HG02943 (cell line): ENCODE data around the gene SPAG6.
A peak's percentile ranks its signal among the peaks of the same experiment; 100 is the strongest.
"Not testable (repeated sequence)": the region's sequence is repeated elsewhere in the genome, so short reads cannot be mapped to it uniquely, and the experiment has no call there.

Experiments
- ATAC-seq: cut with Tn5 transposase; IDR thresholded peaks from one replicate; pipeline ENCODE4 v1.9.1; 2021; ENCODE audit warnings: mild to moderate bottlenecking, low read depth, moderate library complexity; ENCODE audit not compliant: unreplicated experiment

The SPAG6 gene

DNA sequence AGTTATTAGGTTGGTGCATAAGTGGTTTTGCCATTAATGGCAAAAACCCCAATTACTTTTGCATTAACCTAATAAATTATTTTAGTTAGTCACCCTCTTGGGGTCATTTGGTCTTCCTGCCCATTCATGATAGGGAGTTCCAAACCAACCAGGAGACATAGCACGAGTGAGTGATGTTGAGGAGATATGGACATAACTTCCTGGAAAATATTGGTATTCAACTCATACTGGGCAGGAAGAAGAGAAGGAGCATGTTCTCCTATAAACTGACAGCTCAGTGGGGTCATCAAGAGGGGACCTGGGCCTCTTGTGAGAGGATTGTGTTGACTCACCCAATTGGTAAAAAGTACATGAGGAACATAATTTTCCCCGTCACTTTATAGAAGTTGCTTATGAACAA is 23.7 kb downstream of the SPAG6 start:
- ATAC-seq: no peak

DNA sequence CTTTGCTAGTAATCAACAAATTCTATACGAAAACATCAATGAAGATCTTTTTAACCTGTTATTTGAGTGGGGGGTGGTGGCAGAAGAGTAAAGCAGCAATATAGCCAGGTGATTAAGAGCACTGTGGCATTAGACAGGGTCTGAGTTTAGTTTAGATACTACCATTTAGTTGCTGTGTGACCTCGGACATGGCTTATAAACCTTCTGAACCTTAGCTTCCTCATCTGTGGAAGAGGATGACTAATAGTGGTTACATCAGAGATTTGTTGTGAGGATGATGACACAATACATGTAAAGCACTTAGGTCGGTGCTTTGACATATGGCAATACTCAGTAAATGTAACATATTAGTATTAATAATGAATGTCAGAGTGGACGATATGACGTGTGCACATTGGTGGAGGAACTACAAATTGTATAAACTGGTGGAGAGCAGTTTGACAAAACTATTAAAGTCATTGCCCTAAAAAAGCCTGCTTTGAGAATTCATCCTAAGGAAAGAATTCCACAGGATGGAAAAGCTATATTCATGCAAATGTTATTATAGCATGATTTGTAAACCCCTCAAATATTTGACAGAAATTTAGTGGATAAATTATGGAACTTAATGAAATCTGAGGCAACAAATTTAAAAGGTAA is 24.3 kb downstream of the SPAG6 start:
- ATAC-seq: no peak

DNA sequence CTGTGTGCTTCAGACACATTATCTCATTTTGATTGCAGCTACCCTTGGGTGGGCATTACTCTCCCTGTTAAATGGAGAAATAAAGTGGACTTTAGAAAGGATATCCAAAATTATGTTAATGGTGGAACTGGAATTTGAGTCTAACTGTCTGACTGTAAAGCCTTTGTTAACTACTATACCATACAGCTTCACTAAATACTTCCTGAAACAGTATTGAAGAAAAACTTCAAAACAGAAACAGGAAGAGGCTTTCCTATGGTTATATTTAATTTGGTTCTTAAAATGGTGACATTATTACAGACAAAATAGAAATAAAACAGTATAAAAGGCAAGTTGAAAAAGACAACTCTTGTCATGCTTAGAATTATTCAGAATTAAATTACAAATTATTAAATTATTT is 25.0 kb downstream of the SPAG6 start:
- no peak for ATAC-seq

DNA sequence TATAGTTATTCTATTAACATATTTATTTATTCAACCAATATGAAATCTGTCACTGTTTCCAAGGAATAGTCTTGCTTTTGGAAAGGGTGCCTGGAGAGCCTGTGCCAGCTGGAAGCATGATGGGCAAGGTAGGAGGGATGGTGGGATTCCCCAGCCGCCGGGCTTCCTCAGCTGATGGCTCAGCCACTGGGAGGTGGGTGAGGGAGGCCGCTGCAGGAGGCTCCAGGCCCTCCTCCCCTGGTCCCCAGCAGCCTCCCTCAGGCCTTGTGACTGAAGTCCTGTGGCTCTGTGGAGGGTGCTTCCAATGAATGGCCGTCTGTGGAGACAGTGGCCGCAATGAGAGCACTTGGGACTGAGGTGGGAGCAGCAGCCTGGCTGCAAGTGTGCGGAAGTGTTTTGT is 27.0 kb downstream of the SPAG6 start:
- ATAC-seq: no peak

DNA sequence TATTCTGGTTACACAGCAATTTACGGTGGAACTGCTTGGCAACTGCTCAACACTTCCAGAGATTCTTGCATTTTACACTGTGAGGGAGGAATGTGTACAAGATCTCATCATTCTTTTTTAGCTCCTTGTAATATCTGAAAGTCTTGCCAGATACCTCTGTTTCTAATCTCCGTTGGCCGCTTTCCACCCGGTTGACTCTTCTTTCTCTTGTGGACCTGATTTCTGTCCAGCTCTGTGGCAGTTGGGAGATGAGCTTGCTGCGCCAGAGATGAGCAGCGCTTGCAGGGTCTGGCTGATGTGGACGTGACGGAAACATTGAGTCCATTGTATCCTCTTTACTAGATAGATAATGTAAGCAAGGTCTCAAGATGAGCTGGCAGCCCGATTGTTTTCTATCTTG is 27.6 kb downstream of the SPAG6 start:
- ATAC-seq: no peak

DNA sequence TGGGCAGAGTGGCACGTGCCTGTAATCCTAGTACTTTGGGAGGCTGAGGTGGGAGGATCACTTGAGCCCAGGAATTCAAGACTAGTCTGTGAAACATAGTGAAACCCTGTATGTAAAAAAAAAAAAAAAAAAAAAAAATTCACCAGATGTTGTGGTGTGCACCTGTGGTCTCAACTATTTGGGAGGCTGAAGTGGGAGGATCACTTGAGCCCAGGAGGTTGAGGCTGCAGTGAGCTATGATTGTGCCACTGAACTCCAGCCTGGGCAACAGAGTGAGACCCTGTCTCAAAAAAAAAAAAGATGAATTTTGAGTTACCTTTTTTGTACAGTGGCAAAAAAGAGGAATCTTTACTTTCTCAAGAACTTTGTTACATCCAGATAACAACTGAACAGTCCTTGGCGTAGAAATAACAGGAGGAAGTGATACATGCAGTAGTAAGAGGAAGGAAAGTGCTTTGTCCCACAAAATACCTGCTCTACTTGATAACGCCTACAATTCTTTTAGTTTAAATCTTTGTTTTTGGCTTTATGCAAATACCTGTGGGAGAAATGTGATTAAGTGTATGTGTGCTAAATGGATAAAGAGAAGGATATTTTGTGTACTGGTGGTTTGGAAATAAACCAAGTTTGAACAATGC is 29.3 kb downstream of the SPAG6 start:
- ATAC-seq: no peak

DNA sequence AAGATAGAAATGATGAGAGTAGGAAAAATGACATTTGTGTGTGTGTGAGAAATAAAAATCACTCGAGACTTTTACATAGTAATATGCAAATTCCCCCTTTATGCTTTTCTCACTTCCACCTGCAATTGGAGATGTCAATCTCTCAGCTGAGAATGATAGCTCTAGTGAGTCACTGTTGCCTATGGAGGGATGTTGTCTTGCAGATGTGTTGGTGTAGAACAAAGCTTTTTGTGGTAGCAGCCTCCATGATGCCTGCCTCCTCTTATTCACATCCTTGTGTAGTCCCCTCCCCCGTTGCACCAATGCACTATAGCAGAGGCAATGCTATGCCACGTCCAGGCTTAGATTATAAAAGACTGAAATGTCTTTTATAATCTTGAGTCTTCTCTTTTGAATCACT is 33.8 kb downstream of the SPAG6 start:
- ATAC-seq: peak; percentile 37

DNA sequence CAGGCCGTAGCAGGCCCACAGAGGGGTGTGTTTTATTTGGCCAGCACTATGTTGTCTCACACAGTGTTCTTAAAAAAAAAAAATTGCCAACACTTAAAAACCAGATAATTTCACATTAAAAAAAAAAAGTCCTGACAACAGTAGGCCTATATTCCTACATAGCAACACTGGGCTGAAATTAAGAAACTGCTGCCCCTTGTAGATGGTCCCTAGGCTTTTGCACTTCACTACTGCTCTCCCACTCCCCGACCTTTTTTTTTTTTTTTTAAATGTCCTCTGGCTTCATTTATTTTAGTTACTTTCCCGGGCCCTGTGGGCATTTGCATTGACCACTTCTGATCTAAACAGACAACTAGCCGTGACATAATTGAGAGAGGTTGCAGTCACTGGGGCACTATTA is 36.0 kb downstream of the SPAG6 start:
- ATAC-seq: no peak

DNA sequence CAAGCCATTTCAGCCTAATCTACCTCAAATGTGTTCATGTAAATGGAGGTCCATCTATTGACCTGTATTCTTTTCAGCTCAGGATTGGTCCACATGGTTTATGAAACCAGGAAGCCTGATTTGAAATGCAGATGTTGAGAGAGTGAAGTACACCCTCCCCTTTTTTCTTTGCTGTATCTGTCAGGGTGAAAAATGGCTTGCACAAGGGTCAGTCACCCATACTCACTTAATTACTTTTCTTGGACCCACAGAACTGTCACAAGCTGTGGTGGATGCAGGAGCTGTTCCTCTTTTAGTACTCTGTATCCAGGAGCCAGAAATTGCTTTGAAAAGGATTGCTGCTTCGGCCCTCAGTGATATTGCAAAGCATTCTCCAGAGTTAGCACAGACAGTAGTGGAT is 41.2 kb downstream of the SPAG6 start:
- no peak for ATAC-seq

DNA sequence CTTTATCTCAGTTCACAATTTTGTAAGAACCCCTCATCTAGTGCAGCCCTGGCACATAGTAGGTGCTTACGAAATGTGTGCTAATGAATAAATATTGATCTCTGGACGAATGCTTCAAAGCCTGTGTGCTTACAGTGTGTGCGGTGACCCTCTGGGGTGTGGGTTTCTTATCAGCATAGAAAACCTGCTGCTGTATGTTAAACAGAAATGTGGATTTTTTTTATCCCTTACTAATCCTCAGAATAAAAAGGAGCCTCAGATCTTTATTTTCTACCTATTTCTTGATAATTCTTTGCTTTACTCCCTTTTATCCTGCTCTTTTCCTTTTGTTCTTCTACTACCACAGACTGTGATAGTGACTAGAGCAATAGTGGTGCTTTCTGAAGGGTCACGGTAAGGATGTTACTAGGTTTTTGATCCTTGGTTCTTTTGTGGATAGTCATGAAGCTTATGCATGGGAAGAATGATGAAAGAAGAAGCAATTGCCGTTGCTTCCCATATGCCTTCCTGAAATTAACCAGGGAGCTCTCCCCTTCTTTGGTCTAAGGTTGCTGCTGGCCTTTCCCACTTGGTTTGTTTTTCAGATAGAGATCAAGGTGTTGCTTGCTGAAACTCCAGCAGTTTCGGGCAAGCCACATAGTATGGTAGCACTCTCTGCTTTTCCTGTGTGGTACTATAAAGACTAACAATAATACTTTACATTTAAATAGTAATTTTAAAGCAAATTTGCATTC is 44.7 kb downstream of the SPAG6 start:
- ATAC-seq: no peak

DNA sequence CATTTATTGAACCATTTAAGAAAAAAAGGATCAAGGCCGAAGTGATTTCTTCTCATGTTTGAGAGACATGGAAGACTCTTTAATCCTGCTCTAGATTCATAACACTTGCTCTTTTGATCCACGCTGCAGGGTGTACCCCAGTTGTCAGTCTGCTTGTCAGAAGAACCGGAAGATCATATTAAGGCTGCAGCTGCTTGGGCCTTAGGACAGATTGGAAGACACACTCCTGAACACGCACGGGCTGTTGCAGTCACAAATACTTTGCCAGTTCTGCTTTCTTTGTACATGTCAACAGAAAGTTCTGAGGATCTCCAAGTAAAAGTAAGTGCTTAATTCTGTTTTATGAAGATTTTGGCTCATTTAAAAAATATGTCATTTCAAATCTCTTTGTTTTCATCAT is 46.3 kb downstream of the SPAG6 start:
- no peak for ATAC-seq

DNA sequence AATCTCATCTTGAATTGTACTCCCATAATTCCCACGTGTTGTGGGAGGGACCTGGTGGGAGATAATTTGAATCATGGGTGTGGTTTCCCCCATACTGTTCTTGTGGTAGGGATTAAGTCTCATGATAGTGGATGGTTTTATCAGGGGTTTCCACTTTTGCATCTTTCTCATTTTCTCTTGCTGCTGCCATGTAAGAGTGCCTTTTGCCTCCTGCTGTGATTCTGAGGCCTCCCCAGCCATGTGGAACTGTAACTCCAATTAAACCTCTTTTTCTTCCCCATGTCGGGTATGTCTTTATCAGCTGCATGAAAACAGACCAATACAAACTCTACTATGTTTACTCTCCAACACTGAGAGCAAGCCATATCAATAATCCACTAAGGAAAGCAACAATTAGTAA is 50.9 kb downstream of the SPAG6 start:
- not testable (repeated sequence) for ATAC-seq

DNA sequence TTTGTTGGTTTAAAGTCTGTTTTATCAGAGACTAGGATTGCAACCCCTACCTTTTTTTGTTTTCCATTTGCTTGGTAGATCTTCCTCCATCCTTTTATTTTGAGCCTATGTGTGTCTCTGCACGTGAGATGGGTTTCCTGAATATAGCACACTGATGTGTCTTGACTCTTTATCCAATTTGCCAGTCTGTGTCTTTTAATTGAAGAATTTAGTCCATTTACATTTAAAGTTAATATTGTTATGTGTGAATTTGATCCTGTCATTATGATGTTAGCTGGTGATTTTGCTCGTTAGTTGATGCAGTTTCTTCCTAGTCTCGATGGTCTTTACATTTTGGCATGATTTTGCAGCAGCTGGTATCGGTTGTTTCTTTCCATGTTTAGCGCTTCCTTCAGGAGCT is 61.6 kb downstream of the SPAG6 start:
- not testable (repeated sequence) for ATAC-seq

DNA sequence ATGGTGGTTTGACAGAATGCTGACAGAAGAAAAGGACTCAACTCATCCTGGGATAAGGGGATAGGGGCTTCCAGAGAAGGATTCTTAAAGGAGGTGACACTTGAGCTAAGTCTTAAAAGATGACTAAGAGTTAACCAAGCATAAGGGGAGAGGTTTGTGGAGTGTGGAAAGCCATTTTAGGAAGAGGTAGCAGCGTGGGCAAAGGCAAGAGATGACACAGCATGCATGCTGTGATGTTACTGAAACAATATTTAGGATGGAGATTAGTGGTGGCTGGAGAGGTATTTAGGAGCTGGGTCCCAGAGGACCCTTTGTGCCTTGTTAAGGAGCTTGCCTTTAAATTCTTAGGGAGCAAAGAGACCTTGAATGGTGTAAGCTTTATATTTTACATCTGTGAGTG is 65.1 kb downstream of the SPAG6 start:
- no peak for ATAC-seq

DNA sequence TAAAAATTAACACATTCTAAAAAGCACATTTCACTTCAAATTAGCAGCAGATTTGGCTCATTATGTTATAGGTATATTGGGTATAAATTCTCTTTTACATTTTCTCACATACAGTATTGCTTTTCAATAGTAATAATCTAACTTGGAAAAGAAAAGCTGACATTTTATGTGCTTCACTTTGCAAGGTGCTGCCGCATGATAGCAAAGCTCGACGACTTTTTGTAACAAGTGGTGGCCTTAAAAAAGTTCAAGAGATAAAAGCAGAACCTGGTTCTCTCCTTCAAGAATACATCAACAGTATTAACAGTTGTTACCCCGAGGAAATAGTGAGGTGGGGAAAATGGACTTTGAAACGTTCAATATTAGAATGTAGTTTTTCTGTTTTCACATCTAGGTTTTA is 65.5 kb downstream of the SPAG6 start:
- ATAC-seq: no peak

DNA sequence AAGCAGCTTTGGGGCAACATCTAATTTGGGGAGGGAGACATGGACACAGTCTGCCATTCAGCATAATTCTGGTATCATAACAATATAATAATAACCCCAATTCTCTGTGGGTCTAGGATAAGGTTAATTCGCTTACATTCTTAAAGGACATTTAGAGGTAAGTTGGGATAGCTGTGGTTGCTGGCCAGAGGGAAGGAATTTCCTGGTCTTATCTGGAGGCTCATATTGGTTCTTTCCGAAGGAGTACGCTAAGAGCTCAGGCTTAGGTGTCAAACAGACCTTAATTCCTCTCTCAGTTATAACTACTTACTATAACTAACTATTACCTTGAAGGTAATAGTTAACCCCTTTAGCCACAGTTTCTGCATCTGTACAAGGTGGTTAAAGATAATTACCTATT is 68.8 kb downstream of the SPAG6 start:
- ATAC-seq: no peak

DNA sequence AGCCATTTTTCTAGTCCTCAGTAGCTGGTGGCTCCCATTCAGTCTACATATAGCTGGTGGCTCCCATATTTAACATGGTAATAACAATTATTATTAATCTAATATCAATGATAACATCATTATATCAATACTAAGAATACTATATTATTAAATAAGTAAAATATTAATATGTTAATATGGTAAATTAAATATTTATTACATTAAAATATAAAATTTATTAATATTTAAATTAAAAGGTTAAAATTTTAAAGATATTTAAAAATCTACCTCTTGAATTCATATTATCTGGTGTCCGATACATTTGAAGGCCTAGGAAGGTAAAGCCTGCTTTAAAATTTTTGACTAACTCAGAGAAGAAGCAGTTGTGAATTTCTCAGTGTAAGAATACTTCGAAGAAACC is 69.8 kb downstream of the SPAG6 start:
- no peak for ATAC-seq

DNA sequence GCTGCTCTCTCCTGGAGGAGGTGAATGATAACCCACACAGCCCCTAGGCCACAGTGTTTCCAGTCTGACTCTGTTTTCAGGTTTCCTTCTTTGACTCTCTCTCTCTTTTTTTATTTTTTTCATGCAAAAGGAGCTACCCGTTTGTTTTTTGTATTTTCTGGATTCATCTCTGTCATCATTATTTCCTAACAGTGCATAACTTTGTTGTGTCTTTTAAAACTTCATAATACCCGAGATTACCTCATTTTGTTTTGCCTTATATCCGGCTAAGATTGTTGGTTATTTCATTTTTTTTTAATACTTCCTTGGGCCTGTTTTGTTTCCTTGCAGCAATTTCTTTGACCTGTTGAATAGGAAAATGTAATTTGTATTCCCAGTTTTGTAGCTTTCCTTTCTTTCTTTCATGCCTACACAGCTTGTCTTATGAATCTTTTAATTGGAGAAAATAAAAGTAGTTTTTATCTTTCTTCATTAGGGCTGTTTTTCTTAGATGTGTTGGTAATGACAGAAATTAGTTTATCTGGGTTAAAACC is 72.5 kb downstream of the SPAG6 start:
- ATAC-seq: no peak

DNA sequence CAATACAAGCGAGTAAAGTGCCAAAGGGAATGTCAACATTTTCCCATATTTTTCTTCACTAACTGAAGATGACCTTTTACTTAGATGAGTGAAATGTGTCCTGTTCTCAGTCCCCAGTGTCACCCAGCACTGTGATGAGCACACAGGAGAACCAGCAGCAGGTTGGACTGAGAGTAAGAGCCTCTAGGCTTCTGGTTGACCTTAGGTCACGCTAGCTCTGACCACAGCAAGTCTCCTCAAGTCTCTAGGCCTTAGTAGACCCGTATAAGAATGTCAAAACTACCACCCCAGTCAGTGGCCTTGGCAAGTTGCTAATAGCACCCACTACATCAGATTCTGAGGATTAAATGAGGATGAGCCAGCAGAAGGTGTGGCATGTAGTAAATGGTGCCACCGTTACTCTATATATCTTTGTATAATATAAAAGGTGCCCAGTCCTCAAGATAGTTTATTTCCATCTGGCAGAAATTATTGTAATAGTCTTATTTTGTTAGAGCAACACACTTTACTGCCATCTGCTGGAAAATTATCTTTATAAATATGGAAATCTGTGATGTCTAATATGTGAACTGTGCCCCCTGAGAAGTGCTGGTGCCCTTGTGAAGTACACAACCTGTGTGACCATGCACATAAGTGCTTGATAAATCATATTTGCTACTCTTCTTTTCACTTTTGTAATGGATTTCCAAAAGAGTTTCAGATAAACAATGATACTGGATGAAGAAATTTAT is 75.7 kb downstream of the SPAG6 start:
- no peak for ATAC-seq

DNA sequence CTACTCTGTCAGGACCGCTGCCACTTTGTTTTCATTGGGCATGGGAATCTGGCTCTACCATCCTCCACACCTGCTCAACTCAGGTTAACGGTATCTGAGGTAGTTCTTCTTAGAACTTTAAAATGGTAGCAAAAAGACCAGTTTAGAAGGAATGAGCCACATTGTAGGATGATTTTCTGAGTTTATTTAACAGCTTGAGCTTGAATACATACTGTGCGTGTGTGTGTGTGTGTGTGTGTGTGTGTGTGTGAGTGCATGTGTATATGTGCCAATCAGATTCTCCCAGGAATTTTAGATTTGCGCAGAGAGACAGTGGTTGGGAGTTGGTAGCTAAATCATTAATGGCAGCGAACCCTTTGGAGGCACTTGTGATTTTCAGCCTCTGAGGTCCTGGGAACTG is 81.4 kb downstream of the SPAG6 start:
- no peak for ATAC-seq

DNA sequence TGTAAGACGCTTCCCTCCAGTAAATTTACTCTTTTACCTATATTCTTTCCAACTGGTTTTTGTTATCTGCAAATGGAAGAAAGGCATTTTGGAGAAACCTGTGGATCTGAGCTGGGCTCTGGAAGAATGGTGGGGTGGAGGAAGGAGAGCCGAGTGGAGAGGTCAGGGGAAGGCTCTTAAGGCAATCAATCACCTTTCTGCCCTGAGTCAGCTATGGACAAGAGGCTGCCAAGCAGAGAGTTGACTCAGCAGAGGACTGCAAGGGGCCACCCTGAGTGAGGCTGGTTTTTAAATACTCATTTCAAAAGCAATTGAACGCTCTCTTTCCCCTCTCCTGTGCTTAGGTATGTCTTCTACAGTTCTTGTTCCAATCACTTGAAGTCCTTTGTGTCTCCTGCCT is 81.8 kb downstream of the SPAG6 start:
- ATAC-seq: no peak
